Uterus (tissue), 4 donors: ENCODE results near the gene NEK4. TPM values are rescaled to one million over a fixed set of nuclear protein-coding genes. Genes with fewer than 3 reads are reported as not detected.
"Not testable (repeated sequence)": the region's sequence is repeated elsewhere in the genome, so short reads cannot be mapped to it uniquely, and the experiment has no call there.

ENCODE experiments used
- DNase-seq, 2 donors: peaks; one replicate each; pipeline ENCODE4 v3.0.0-alpha.2; 2019 to 2020
- H3K27ac ChIP-seq, 2 donors: fragments of 200-600 bp; sonication (generic); 1 replicate in 1 of 2; 2 replicates in 1 of 2; pipeline ENCODE4 v1.5.1; 2016 to 2018
- H3K27me3 ChIP-seq, 2 donors: fragments of 200-600 bp; sonication (generic); one replicate each; pipeline ENCODE4 v1.5.1; 2018 to 2019; ENCODE audit warnings: control low read depth in 1 of 2
- H3K36me3 ChIP-seq, 2 donors: fragments of 200-600 bp; sonication (generic); one replicate each; pipeline ENCODE4 v1.5.1; 2019; ENCODE audit warnings: control low read depth in 1 of 2
- H3K4me1 ChIP-seq, 2 donors: fragments of 200-600 bp; sonication (generic); one replicate each; pipeline ENCODE4 v1.5.1; 2018 to 2019; ENCODE audit warnings: control low read depth in 1 of 2
- H3K4me3 ChIP-seq, 2 donors: fragments of 200-600 bp; sonication (generic); 1 replicate in 1 of 2; 2 replicates in 1 of 2; pipeline ENCODE4 v1.5.1; 2018 to 2019; ENCODE audit warnings: mild to moderate bottlenecking in 1 of 2
- H3K9me3 ChIP-seq, 2 donors: fragments of 200-600 bp; sonication (generic); one replicate each; pipeline ENCODE4 v1.5.1; 2019; ENCODE audit warnings: control low read depth in 1 of 2
- POLR2A ChIP-seq, 2 donors: fragments of 450-650 bp; IDR thresholded peaks; one replicate each; pipeline ENCODE4 v1.6.1; 2016; ENCODE audit warnings: antibody characterized with exemption in 2 of 2, mild to moderate bottlenecking in 1 of 2, moderate library complexity in 1 of 2
- intact Hi-C: fragments of 100-400 bp; cut with DNase I; formaldehyde crosslinking; loops from one replicate; pipeline ENCODE4 v1.15.1; 2023; ENCODE audit warnings: low total_unique reads
- total RNA-seq, 4 donors: library from RNA; depleted of rRNA in 3 of 4; stranded (reverse); fragments of >200 nt in 3 of 4; gene quantifications; one replicate each; pipeline versions ENCODE4 v1.1.0 to v1.2.4, GENCODE V29; 2014 to 2023
- TF ChIP-seq, protein P1 (sequence below), 4 experiments: fragments of 200-600 bp in 2 of 4; fragments of 450-650 bp in 2 of 4; sonication (generic) in 2 of 4; IDR thresholded peaks; one replicate each; pipeline ENCODE4 v1.5.1; 2016 to 2019; ENCODE audit warnings: antibody characterized with exemption in 4 of 4, mild to moderate bottlenecking in 2 of 4, moderate library complexity in 1 of 4
- donor health status: DM: yes; HTN: yes; CAD: no.

The NEK4 gene
- total RNA-seq, 4 donors from 2014 or later, result 16.8 to 48.0 (median 37.7) TPM

DNA sequence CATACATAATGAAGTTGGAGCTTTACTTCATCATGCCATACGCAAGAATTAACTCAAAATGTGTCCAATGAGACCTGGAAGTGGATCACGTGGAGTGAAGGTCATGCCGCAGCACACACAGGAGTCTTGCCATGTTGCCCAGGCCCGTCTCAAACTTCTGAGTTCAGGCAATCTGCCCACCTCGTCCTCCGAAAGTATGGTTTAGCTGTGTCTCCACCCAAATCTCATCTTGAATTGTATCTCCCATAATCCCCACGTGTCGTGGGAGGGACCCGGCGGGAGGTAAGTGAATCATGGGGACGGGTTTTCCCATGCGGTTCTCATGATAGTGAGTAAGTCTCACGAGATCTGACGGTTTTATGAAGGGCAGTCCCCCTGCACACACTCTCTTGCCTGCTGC is 39.1 kb downstream of the NEK4 start:
- H3K4me1 ChIP-seq, result no peaks in the 10 kb centered on the region
- no peaks in the 10 kb centered on the region for H3K36me3 ChIP-seq

DNA sequence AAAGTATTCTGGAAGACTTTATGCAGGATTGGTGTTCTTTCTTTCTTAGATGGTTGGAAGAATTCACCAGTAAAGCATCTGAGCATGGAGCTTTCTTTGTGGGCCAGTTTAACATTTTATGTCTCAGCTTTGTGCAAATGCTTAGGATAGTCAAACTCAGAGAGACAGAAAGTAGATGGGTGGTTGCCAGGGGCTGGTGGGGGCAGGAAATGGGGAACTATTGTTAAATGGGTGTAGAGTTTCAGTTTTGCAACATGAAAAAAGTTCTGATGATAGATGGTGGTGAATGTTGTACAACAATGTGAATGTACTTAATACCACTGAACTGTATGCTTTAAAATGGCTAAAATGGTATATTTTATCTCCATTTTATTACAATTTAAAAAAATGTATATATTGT is 40.1 kb downstream of the NEK4 start:
- TF ChIP-seq, protein P1, sequence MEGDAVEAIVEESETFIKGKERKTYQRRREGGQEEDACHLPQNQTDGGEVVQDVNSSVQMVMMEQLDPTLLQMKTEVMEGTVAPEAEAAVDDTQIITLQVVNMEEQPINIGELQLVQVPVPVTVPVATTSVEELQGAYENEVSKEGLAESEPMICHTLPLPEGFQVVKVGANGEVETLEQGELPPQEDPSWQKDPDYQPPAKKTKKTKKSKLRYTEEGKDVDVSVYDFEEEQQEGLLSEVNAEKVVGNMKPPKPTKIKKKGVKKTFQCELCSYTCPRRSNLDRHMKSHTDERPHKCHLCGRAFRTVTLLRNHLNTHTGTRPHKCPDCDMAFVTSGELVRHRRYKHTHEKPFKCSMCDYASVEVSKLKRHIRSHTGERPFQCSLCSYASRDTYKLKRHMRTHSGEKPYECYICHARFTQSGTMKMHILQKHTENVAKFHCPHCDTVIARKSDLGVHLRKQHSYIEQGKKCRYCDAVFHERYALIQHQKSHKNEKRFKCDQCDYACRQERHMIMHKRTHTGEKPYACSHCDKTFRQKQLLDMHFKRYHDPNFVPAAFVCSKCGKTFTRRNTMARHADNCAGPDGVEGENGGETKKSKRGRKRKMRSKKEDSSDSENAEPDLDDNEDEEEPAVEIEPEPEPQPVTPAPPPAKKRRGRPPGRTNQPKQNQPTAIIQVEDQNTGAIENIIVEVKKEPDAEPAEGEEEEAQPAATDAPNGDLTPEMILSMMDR (IDR thresholded peaks at IDR 0.05), result no peak
- TF ChIP-seq POLR2A (IDR thresholded peaks at IDR 0.05), result no peak
- no peaks in the 10 kb centered on the region for H3K36me3 ChIP-seq
- intact Hi-C loops, result no loop called here
- no peaks in the 10 kb centered on the region for H3K27me3 ChIP-seq
- no peak overlapping the region for H3K27ac ChIP-seq
- DNase-seq, result no peak
- no peaks in the 10 kb centered on the region for H3K4me1 ChIP-seq
- H3K4me3 ChIP-seq, result no peak overlapping the region
- H3K9me3 ChIP-seq, result no peaks in the 10 kb centered on the region

More for the DNA sequence above, 39.1 kb downstream of the NEK4 start:
- Histone ChIP-seq H3K27ac (no peak overlapping the region), H3K9me3 (no peaks in the 10 kb centered on the region), H3K4me3 (no peak overlapping the region), H3K27me3 (no peaks in the 10 kb centered on the region)
- no peak for TF ChIP-seq POLR2A (IDR thresholded peaks at IDR 0.05)
- TF ChIP-seq, protein P1 (IDR thresholded peaks at IDR 0.05), result no peak
- no peak for DNase-seq
- intact Hi-C loops, result no loop called here

GRCh38 chr3:52728753-52729152 is 42.0 kb downstream of the NEK4 start:
- H3K36me3 ChIP-seq, H3K27ac ChIP-seq, H3K4me1 ChIP-seq, H3K4me3 ChIP-seq, intact Hi-C loops, H3K27me3 ChIP-seq, H3K9me3 ChIP-seq, DNase-seq: not testable (repeated sequence)

DNA sequence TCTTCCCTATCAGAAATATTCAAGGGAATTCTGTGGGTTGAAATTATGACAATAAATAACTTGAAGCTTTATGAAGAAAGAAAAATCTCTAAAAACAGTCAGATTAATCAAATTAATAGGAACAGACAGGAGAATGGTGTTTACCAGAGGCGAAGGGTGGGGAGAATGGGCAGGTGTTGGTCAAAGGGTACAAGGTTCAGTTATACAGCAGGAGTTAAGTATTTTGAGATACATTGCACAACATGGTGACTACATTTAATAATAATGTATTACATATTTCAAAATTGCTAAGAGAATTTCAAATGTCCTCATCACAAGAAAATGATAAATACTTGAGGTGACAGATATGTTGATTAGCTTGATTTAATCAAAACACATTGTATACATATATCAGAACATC is 46.2 kb downstream of the NEK4 start:
- DNase-seq, result no peak
- H3K27ac ChIP-seq, result no peak overlapping the region
- H3K36me3 ChIP-seq, result no peaks in the 10 kb centered on the region
- intact Hi-C loops, result no loop called here
- H3K27me3 ChIP-seq, result no peaks in the 10 kb centered on the region
- H3K4me3 ChIP-seq, result no peak overlapping the region
- H3K4me1 ChIP-seq, result no peaks in the 10 kb centered on the region
- no peak for TF ChIP-seq POLR2A (IDR thresholded peaks at IDR 0.05)
- TF ChIP-seq, protein P1 (IDR thresholded peaks at IDR 0.05), result no peak
- H3K9me3 ChIP-seq, result no peaks in the 10 kb centered on the region

- DNase-seq, result no peak
- Histone ChIP-seq H3K9me3 (no peaks in the 10 kb centered on the region), H3K27ac (no peak overlapping the region), H3K27me3 (no peaks in the 10 kb centered on the region), H3K4me1 (no peaks in the 10 kb centered on the region), H3K4me3 (no peak overlapping the region), H3K36me3 (no peaks in the 10 kb centered on the region)
- no peak for TF ChIP-seq POLR2A (IDR thresholded peaks at IDR 0.05)
- TF ChIP-seq, protein P1 (IDR thresholded peaks at IDR 0.05), result no peak
- intact Hi-C loops, result no loop called here
Observed at GRCh38 chr3:52723935-52724334, 46.8 kb downstream of the NEK4 start.

DNA sequence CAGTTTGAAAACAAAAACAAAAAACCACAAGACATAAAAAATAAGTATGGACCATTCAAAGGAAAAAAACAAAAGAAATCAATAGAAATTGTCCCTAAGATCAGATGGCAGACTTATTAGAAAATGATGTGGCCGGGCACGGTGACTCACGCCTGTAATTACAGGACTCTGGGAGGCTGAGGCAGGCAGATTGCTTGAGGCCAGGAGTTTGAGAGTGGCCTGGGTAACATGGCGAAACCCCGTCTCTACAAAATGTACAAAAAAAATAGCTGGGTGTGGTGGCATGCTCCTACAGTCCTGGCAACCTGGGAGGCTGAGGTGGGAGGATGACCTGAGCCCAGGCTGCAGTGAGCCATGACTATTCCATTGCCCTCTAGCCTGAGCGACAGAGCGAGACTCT is 48.2 kb downstream of the NEK4 start:
- no peaks in the 10 kb centered on the region for H3K27me3 ChIP-seq
- intact Hi-C loops, result no loop called here
- H3K9me3 ChIP-seq, result no peaks in the 10 kb centered on the region
- H3K4me3 ChIP-seq, result no peak overlapping the region
- TF ChIP-seq POLR2A (IDR thresholded peaks at IDR 0.05), result no peak
- TF ChIP-seq, protein P1 (IDR thresholded peaks at IDR 0.05), result no peak
- no peaks in the 10 kb centered on the region for H3K4me1 ChIP-seq
- no peak for DNase-seq
- no peaks in the 10 kb centered on the region for H3K36me3 ChIP-seq
- no peak overlapping the region for H3K27ac ChIP-seq
